PC-3 (cell line): Measurements from ENCODE around the gene TMEM37.

Experiments used
- CTCF ChIP-seq: fragments of 300-600 bp; sonication (generic); conservative IDR thresholded peaks from 2 replicates; pipeline ENCODE4 v1.5.1; 2017; ENCODE audit warnings: antibody characterized with exemption, low read depth, mild to moderate bottlenecking, low read length
- EZH2phosphoT487 ChIP-seq: fragments of 300-600 bp; sonication (generic); IDR thresholded peaks from 2 replicates; pipeline ENCODE4 v1.6.1; 2018; ENCODE audit warnings: mild to moderate bottlenecking, antibody characterized with exemption, low read length, borderline replicate concordance

- TF ChIP-seq CTCF: no peak
- TF ChIP-seq EZH2phosphoT487: no peak
These were observed 3.0 kb downstream of the TMEM37 start for GRCh38 chr2:119434664-119435063.
